ENCODE measurements around the gene PDSS2. TPM values are rescaled to one million over a fixed set of nuclear protein-coding genes. Genes with fewer than 3 reads are reported as not detected.
"Not testable (repeated sequence)": the region's sequence is repeated elsewhere in the genome, so short reads cannot be mapped to it uniquely, and the experiment has no call there.

The PDSS2 gene
- total RNA-seq, 2 donors from 2014 or later, result 22.5 to 29.4 TPM

- DNase-seq (no peak), ATAC-seq (no peak)
- intact Hi-C loops (cut with DNase I, micrococcal nuclease), result no loop called here
Observed at GRCh38 chr6:107161521-107161920, 297.8 kb downstream of the PDSS2 start.

- no peak for ATAC-seq
- DNase-seq, result no peak
- intact Hi-C loops (cut with DNase I, micrococcal nuclease), result no loop called here
Observed at GRCh38 chr6:107156617-107157016, 302.7 kb downstream of the PDSS2 start.

- no peak for ATAC-seq
- DNase-seq, result no peak
- intact Hi-C loops (cut with DNase I, micrococcal nuclease), result no loop called here
Observed at GRCh38 chr6:107154801-107155160, 304.6 kb downstream of the PDSS2 start.

- ATAC-seq (no peak), DNase-seq (peak in 1 of 2 donors; percentile 49)
- intact Hi-C loops (cut with DNase I, micrococcal nuclease), result no loop called here
Observed at GRCh38 chr6:107154131-107154800, 305.1 kb downstream of the PDSS2 start.

- ATAC-seq (peak; percentile 87), DNase-seq (peak; percentile 50 to 62)
- intact Hi-C loops (cut with DNase I, micrococcal nuclease), result no loop called here
Observed at GRCh38 chr6:107152638-107153430, 306.5 kb downstream of the PDSS2 start.

GRCh38 chr6:107144666-107145065, 314.7 kb downstream of the PDSS2 start:
- DNase-seq (no peak), ATAC-seq (no peak)
- intact Hi-C loops (cut with DNase I, micrococcal nuclease), result no loop called here

GRCh38 chr6:107144014-107144413, 315.4 kb downstream of the PDSS2 start:
- DNase-seq (no peak), ATAC-seq (no peak)
- intact Hi-C loops (cut with DNase I, micrococcal nuclease), result no loop called here

- DNase-seq (no peak), ATAC-seq (no peak)
- intact Hi-C loops (cut with DNase I, micrococcal nuclease), result no loop called here
Observed at GRCh38 chr6:107140581-107140980, 318.8 kb downstream of the PDSS2 start.

- DNase-seq; intact Hi-C loops (cut with DNase I, micrococcal nuclease); ATAC-seq: not testable (repeated sequence)
Observed at GRCh38 chr6:107136324-107136723, 323.0 kb downstream of the PDSS2 start.

GRCh38 chr6:107135048-107135680, 324.2 kb downstream of the PDSS2 start:
- ATAC-seq; DNase-seq; intact Hi-C loops (cut with DNase I, micrococcal nuclease): not testable (repeated sequence)

GRCh38 chr6:107132330-107132954, 326.9 kb downstream of the PDSS2 start:
- no peak for ATAC-seq
- DNase-seq, result peak in 1 of 2 donors; percentile 40
- intact Hi-C loops (cut with DNase I, micrococcal nuclease), result no loop called here

GRCh38 chr6:107129370-107129925, 329.9 kb downstream of the PDSS2 start:
- DNase-seq (peak in 1 of 2 donors; percentile 29), ATAC-seq (peak; percentile 83)
- intact Hi-C loops (cut with DNase I, micrococcal nuclease), result no loop called here

GRCh38 chr6:107128577-107128976, 330.8 kb downstream of the PDSS2 start:
- ATAC-seq (no peak), DNase-seq (no peak)

GRCh38 chr6:107128175-107128574, 331.2 kb downstream of the PDSS2 start:
- no peak for ATAC-seq
- DNase-seq, result no peak
- intact Hi-C loops (cut with DNase I, micrococcal nuclease), result no loop called here

More at GRCh38 chr6:107128577-107128976, 330.8 kb downstream of the PDSS2 start:
- intact Hi-C loops (cut with DNase I, micrococcal nuclease), result no loop called here

- intact Hi-C loops (cut with DNase I, micrococcal nuclease), result no loop called here
- ATAC-seq (no peak), DNase-seq (no peak)
Observed at GRCh38 chr6:107125771-107126170, 333.6 kb downstream of the PDSS2 start.

GRCh38 chr6:107124934-107125348, 334.4 kb downstream of the PDSS2 start:
- peak in 1 of 2 donors; percentile 29 for DNase-seq
- intact Hi-C loops (cut with DNase I, micrococcal nuclease), result no loop called here
- ATAC-seq, result peak; percentile 83

- intact Hi-C loops (cut with DNase I, micrococcal nuclease), result no loop called here
- ATAC-seq (no peak), DNase-seq (no peak)
Observed at GRCh38 chr6:107123501-107123900, 335.9 kb downstream of the PDSS2 start.

GRCh38 chr6:107122748-107123147, 336.6 kb downstream of the PDSS2 start:
- intact Hi-C loops (cut with DNase I, micrococcal nuclease), result no loop called here
- DNase-seq (no peak), ATAC-seq (no peak)

- DNase-seq, result no peak
Observed at GRCh38 chr6:107121964-107122495, 337.3 kb downstream of the PDSS2 start.

More at GRCh38 chr6:107121964-107122495, 337.3 kb downstream of the PDSS2 start:
- no peak for ATAC-seq
- intact Hi-C loops (cut with DNase I, micrococcal nuclease), result no loop called here
